Endometrium (tissue), 2 donors: ENCODE data around the gene STH.

Source experiments
- FAIRE-seq: peaks from 2 replicates; lab custom pipeline; 2012; peaks lifted over from hg19 to GRCh38; lab: Jason Lieb, UNC
- donor health status: control.
- donor health status: control.

Gene STH

DNA sequence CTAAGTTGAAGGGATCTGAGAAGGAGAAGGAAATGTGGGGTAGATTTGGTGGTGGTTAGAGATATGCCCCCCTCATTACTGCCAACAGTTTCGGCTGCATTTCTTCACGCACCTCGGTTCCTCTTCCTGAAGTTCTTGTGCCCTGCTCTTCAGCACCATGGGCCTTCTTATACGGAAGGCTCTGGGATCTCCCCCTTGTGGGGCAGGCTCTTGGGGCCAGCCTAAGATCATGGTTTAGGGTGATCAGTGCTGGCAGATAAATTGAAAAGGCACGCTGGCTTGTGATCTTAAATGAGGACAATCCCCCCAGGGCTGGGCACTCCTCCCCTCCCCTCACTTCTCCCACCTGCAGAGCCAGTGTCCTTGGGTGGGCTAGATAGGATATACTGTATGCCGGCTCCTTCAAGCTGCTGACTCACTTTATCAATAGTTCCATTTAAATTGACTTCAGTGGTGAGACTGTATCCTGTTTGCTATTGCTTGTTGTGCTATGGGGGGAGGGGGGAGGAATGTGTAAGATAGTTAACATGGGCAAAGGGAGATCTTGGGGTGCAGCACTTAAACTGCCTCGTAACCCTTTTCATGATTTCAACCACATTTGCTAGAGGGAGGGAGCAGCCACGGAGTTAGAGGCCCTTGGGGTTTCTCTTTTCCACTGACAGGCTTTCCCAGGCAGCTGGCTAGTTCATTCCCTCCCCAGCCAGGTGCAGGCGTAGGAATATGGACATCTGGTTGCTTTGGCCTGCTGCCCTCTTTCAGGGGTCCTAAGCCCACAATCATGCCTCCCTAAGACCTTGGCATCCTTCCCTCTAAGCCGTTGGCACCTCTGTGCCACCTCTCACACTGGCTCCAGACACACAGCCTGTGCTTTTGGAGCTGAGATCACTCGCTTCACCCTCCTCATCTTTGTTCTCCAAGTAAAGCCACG lies 28.3 kb downstream of the STH start:
- no peak for FAIRE-seq

DNA sequence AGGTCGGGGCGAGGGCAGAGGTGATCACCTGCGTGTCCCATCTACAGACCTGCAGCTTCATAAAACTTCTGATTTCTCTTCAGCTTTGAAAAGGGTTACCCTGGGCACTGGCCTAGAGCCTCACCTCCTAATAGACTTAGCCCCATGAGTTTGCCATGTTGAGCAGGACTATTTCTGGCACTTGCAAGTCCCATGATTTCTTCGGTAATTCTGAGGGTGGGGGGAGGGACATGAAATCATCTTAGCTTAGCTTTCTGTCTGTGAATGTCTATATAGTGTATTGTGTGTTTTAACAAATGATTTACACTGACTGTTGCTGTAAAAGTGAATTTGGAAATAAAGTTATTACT lies 28.9 kb downstream of the STH start:
- no peak for FAIRE-seq

DNA sequence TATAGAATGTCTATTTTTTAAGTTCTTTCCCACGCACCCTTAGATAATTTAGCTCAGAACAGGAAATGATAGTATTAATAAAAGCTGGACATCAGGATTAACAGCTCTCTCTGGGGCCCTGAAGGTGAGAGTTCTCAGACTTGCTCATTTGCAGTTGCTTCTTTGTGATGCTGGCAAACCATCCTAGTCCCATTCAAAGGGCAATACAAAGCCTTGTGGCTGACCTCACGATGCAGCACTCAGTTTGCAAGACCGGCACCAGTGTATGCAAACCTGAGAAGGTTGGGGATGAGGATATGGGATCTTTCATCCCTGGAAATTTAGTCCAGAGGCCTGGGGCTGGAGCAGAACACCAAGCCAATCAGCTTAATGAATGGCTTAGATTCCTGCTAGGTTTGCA lies 29.3 kb downstream of the STH start:
- FAIRE-seq, result no peak

DNA sequence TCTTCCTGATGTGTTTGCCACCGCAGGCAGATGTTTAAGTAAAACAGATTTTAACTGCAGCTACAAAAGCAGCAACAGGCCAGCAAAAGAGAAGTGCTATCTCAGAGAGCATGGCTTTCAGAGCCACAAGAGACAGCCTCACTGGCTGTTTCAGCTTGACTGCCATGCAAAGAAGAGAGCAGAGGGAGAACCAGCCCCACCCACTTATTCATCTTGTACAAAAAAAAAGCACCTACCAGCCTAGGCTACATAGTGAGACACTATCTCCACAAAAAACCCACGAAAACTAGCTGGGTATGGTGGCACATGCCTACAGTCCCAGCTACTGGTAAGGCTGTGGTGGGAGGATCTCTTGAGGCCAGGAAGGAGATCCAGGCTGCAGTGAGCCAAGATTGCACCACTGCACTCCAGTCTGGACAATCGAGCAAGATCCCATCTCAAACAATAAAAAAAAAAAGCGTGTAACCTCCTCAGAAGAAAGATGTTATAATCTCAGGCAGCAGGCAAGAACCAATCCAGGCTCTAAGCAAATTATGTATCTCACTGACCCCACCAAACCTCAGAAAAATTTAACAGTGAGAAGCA lies 30.0 kb downstream of the STH start:
- no peak for FAIRE-seq

DNA sequence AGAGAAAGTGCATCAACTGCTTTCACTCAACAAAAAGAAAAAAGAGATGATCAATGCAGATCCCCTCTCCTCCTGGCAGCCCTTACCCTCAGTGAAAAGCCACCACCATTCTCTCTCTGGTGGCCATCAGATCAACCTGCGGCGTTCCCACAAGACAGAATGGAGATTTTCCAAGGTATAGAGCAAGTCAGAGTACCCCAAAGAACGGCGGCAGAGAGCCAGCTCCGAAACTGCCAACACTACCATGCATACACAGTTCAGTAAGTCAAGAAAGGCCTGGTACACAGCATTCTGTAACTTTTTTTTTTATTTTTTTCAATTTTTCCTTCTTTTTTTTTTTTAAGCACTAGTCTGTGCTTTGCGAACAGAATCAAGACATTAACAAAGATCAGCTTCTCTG lies 30.6 kb downstream of the STH start:
- FAIRE-seq, result no peak

DNA sequence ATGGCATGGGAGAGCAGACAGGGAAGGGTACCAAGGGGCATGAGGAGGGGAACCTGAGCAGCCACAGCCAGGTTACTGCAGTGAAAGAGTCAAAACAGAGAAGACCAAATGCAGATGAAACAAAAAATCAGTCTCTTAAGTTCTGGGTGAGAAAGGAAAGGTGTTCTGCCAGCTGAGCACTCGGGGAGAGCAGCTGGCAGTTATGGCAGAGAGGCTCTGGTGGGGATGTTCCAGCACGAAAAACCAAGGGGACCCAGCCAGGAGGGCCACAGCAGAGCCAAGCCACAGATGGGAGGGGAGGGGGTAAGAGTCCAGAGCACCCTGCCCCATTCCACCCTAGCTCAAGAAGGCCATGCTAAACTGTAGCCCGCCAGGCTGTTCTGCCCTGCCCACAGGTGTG lies 31.7 kb downstream of the STH start:
- no peak for FAIRE-seq

DNA sequence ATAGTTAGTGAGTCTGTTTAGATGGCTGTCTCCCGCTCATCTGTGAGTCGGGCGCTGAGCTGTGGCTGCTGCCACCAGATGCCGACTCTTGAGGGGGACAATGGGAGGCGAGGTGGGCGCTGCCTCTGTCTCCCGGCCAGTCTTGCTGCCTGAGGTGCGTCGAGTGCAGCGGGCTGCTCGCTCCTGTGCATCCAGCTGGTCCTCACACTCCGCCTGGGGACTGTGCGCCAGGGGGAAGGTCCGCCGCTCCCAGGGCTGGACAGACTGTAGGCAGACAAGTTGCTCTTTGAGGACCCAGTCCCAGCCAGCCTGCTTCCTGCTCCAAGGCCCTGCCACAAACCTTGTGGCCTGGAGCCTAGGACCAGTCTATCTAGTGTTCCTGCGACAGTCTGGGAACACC lies 32.4 kb downstream of the STH start:
- no peak for FAIRE-seq

DNA sequence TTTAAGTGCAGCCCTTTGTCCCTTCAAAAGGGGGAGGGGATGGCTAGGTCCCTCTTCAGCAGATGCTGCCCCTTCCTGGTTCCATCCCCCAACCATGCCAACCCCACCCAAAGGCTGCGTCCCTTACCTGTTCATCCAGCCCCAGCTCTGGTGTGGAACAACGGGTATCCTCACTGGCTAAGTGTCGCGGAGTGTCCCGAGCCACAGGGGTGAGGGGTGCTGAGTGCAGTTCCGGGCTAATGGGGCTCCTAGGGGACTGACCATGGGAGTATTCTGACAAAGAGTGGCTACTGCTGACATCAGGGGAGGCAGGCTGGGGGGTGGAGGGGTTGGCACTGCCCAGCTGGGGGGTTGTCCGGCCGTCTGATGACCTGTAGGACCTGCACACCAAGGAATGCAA lies 32.9 kb downstream of the STH start:
- no peak for FAIRE-seq

DNA sequence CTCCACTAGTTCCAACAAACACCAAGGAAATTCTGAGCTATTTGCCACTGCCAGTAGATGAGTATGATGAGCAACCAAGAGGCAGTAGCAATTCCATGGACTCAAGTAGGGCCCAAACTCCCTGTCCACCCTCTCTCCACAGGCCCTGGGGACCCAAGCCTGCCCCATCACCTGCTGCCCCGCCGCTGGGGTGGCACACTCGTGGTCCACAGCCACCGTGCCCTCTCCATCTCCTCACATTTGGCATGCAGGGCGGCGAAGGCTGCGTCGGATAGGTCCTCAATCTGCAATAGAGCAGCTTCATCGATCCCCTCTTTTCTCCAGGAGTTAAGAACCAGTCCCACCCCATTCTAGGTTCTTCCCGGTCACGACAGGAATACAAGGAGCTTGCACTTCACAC lies 33.9 kb downstream of the STH start:
- FAIRE-seq, result no peak

DNA sequence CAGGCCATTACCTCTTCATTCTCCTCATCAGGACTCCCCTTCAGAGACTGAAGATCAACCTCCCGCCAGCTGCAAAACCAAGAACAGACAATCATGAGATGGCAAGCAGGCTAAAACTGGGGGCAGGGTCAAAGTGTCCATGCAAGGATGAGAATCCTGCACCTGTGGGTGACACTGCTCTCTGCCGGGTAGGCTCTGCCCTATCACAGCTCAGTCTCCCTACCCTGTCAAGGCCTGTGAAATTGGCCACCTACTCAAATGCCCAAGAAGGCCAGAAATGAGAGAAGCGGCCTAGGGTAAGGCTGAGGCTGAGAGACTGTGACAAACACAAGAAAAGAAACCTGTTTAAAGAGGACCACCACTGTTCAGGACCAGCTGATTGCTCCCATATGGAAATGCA lies 34.3 kb downstream of the STH start:
- FAIRE-seq, result no peak

DNA sequence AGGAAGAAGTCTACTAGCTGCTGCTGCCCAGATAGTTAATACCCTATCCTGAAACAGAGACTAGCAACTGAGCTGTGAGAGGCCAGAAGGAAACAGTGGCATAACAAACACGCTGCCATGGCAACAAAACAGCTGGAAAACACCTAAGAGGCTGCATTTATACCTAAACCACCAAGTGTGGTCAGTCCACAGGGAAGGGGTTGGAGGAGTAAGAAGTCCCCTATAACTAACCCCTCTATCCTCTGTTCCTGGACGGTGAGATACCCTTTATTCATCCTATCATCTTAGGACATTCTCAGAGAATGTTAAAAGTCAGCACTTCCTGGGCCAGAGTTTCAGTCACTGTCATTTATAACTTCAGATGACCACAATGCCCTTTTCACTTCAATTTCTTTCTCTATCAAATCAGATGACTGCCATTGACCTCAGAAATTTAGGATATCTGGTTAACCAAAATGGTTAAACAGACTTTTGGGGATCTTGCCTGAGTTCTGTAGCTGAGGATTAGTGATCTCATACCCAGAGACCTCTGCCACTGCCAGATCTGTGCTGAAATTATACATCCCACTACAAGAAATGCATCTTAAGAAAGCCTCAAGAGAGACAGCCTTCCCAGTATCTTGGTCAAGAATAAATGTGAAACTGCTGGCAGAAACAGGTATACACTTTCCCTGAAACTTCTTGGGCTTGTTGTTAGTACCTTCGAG lies 36.2 kb downstream of the STH start:
- no peak for FAIRE-seq

DNA sequence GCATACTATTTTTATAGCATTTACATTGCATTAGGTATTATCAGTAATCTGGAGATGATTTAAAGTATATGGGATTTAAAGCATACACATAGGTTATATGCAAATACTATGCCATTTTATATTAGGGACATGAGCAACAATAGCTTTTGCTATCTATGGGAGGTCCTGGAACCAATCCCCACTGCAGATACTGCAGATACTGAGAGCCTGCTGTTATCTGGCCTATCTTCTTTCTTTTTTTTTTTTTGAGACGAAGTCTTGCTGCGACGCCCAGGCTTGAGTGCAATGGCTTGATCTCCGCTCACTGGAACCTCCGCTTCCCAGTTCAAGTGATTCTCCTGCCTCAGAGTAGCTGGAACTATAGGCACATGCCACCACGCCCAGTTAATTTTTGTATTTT lies 37.4 kb downstream of the STH start:
- no peak for FAIRE-seq

DNA sequence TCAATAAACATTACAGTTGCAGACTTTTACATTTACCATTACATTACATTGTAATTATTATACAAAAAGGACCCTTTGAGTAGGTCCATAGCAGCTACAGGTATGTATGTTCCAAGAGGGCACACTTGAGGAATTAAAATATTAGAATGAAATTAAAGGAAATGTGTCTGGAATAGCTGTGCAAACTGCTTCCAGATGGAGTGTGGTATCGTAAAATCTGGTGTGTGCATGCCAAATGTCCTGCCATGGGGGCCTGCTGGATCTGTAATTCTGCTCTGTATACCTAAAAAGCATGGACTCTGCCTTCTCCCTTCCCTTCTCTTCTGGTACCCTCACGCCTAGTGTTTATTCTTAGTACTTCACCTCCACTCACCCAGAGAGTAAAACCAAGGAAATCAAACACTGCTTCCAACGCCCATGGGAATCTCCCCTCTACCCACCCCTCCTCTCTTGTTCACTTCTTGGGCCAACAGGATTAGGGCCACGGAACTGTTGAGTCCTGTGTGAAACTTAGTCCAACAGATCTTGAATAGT lies 38.7 kb downstream of the STH start:
- no peak for FAIRE-seq

DNA sequence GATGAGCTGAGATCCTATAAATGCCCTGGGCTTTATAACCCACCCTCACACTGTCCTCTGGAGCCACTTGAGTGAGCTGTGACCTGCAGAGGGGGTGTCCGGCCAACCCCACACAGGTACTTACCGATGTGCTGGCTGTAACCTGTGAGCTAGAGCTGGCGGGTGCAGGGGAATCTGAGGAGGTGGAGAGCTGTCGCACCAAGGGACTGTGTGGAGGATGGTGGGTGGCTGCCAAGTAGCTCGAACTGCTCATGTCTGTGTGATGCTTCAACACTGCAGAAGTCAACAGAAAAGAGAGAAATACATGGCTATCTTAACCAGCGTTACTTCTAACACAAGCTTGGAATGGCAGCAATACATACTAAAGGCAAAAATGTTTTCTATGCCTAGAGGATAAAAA lies 39.4 kb downstream of the STH start:
- no peak for FAIRE-seq

DNA sequence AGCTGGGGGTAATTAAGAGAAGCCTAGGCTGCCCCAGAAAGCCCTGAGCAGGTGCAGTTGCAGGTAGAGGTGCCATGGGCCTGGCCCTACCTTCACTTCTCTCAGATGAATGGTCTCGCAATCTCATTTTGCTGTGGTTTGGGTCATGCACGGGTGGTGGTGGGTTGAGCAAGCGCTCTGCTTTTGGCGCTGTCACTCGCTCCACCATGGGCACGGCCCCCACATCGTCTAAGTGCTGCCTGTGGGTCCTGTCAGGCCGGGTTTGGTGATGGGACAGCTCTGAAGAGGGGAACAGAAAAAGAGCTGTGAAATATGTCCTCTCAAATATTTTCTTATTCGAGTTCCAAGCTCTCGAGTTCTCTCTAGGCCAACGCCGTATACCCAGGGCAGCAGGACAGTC lies 39.9 kb downstream of the STH start:
- FAIRE-seq, result no peak

DNA sequence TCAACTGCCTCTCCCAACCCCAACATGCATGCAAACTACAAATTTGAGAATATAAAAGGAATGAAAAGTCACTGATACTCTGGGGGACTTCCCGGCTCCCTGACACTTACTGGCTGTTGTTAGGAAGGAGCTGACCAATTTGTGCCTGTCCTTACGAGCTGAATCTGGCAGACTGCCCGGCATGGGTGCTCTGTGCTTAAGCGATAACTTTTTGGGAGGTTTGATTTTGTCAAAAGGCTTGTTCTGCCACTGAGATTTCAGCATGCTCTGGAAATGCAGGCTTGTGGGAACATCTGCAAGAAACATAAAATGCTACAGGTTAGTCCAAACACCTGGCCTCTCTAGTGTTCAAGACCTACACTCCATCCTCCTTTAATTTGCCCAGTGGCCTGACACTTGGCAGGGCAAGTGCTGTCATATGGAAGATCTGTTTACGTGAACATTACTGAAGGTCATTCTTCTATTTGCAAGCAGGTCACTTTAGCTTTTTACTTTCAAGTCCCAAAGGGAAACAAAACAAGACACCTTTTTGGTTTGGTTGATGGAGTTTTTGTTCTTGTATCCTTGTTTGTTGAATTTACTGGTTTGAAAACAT lies 40.6 kb downstream of the STH start:
- no peak for FAIRE-seq

DNA sequence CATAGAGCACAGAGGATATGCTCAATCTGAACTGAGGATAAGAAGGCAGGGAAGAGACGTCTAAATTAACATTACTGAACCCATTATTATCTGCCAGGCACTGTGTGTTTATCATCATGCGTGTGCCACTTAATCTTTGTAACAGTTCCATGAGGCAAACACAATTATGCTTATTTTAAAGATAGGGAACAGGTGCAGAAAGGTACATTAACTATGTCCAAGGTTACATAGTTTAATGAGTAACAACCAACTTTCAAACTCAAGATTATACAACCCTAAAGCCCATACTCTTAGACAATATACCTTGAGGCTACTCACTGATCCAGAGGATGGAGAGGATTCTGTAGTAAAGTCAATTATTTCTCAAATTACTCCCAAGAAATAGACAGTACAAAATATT lies 43.2 kb downstream of the STH start:
- no peak for FAIRE-seq

DNA sequence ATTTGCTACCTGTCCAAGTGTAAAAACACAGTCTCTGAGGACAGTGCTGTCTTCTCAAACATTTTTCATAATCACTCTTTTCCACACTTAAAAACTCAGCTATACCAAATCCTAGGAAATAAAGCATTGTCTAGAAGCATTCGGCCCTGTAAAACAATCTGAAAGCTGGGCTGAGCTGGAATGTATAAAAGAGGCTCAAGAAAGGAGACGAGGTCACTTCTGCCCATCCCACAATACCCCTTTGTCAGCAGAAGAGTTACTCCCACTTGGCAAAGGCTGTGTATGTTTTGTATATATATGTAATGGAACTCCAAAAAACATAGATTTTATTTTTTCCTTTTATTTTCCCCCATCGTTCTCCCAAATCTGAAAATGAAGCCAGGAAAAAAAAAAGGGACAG lies 43.9 kb downstream of the STH start:
- FAIRE-seq, result no peak

DNA sequence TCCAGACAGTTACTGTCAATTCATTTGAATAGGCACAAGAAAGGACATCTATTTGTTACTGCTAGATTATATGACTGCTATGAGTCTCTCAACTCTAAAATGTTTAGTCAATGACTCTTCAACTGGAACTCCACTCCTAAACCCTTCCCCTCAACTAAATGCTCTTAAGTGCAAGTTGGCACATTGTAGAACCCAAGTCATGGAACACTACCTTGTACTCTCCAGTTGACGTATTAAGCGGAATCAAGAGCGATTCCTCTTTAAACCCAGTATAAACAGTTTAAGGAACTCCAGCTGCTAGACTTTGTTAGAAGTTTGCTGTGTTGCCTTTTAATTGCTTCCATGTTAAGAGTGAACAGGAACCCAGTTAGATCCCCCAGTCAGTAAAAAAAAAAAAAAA lies 44.6 kb downstream of the STH start:
- no peak for FAIRE-seq

DNA sequence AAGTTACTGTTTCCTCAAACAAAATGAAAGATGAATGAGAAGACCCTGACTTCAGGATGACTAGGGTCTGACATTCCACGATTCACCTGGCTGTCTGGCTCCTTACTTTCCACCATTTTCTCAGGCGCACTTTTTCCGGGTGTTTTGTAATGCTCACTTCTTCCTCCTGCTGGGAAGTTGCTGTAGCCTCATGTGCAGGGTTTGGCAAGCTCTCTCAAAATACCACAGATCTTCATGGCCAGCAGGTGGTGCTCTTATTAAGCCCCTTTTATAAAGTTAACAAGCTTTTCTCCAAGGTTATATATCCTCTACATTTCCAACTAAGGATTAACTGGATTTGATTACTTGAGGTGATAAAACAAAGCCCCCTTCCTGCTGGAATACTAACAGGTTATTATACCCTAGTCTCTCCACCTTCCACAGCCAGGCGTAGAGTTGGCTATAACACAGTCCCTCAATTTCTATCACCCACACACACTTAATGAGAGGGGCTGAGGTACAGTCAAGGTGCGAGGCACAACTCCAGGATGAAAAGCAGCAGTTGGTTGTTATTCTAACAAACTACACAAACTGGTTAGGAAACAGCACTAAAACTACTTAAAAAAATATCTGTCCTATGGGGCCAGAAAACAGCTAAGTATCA lies 45.4 kb downstream of the STH start:
- FAIRE-seq, result peak; percentile 21

DNA sequence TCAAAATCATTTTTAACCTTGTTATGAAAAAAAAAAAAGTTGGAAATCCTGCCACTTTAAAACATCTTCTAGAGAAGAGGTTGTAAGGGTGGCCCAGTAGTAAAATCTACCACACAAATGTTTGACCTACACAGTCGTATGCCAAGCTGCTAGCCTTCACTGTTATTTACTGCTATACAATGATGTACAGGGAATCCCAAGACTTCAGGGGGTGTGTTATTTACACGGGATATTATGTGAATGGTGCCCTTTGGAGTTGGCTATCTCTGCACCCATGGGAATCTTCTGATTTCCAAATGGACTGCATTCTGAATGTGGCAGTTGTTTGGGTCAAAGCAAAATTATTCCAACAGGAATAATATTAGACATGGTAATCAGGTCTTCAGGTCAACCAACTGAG lies 45.9 kb downstream of the STH start:
- no peak for FAIRE-seq

DNA sequence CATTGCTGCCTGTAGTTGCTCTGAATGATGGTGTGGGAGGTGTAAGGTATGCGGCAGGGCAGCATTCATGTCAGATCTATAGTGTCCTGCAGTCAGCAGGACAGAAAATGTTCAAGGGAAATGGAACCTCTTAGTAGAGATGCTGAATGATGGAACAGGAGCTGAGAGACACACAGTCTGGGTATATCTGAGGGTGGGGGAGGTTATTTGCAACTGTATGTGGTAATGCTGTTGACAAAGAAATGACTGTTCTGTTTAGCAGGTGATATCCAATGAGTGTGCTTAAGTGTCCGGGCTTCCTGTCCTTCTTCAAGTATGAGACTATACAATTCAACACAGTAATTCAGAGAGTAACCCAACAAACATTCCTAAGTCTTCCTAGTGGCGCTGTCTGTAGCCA lies 46.6 kb downstream of the STH start:
- FAIRE-seq, result no peak
